Measurements from ENCODE around the gene KCMF1. TPM values are rescaled to one million over a fixed set of nuclear protein-coding genes. Genes with fewer than 3 reads are reported as not detected.

KCMF1 gene
- total and polyA plus RNA-seq, 2 donors (not counting 1 experiment from before 2014, with no cell fraction given), result 43.7 to 81.5 TPM

GRCh38 chr2:84942166-84942565 lies 28.8 kb upstream of the KCMF1 start:
- H3K4me1 ChIP-seq (ENCODE audit: control insufficient read depth in 2 of 2, insufficient read depth in 2 of 2, low read length in 2 of 2), result peaks cover 75 to 89% of the 10 kb centered on the region in 2 donors

More at GRCh38 chr2:84942166-84942565, 28.8 kb upstream of the KCMF1 start:
- Mint-ChIP-seq H3K9me3 (ENCODE audit: insufficient read depth) (no peaks in the 10 kb centered on the region), H3K4me1 (peaks cover 72% of the 10 kb centered on the region), H3K4me3 (no peak overlapping the region), H3K27ac (peak overlapping the region; percentile 93), H3K27me3 (no peaks in the 10 kb centered on the region)
- DNase-seq, result no peak
- H3K4me3 ChIP-seq (ENCODE audit: control extremely low read depth in 1 of 5, extremely low read depth in 1 of 5, insufficient read depth in 1 of 5, low read depth in 2 of 5, low read length in 4 of 5), result no peak overlapping the region
- intact Hi-C loops (cut with micrococcal nuclease), result no loop called here
- H3K4me2 ChIP-seq (replicated peaks; ENCODE audit: low read depth, low read length, poor library complexity, severe bottlenecking), result peak overlapping the region; percentile 44
- H2AFZ ChIP-seq (ENCODE audit: insufficient read depth, low read depth, low read length, poor library complexity, severe bottlenecking), result no peak overlapping the region
- no peak overlapping the region for H3K9ac ChIP-seq (ENCODE audit: low read length)
- H4K20me1 ChIP-seq (ENCODE audit: control insufficient read depth, insufficient read depth, low read length, poor library complexity, severe bottlenecking), result no peaks in the 10 kb centered on the region
- ChIA-PET CTCF (interaction anchor here (0.8 to 11.9 kb wide), 5 partner anchors 12 to 29 kb away, joined by 3 to 168 read pairs (median 4); partner anchors contain the start of gene KCMF1), POLR2A (interaction anchor here (0.6 to 4.7 kb wide), 2 partner anchors 9 to 28 kb away, joined by 7 to 39 read pairs; partner anchors contain the start of gene KCMF1)
- H3K27me3 ChIP-seq (replicated peaks in 1 of 4; ENCODE audit: control extremely low read depth in 1 of 4, control insufficient read depth in 3 of 4, insufficient read depth in 4 of 4, low read length in 3 of 4), result no peaks in the 10 kb centered on the region
- no peaks in the 10 kb centered on the region for H3K9me3 ChIP-seq (ENCODE audit: control extremely low read depth in 1 of 3, control insufficient read depth in 2 of 3, insufficient read depth in 1 of 3, low read length in 2 of 3)
- 100% methylated on average over 1 of the region's 2 CpGs for WGBS (ENCODE audit: insufficient coverage)
- TF ChIP-seq CTCF (IDR thresholded peaks at IDR 0.05) (no peak), EZH2 (IDR thresholded peaks at IDR 0.05; ENCODE audit: borderline replicate concordance, insufficient read depth, low read depth, low read length, poor library complexity, severe bottlenecking) (no peak)
- no peak for ATAC-seq (ENCODE audit: low read depth)
- H3K27ac ChIP-seq (ENCODE audit: low read length in 2 of 2), result peak overlapping the region; percentile 50 to 66
- peaks cover 9% of the 10 kb centered on the region for H3K79me2 ChIP-seq (ENCODE audit: control insufficient read depth, insufficient read depth, low read length)
- H3K36me3 ChIP-seq (replicated peaks in 1 of 2; ENCODE audit: control extremely low read depth in 1 of 2, control insufficient read depth in 1 of 2, extremely low read depth in 1 of 2, insufficient read depth in 2 of 2, low read length in 1 of 2), result no peaks in the 10 kb centered on the region
